HG03066 (cell line): ENCODE data around the gene TMEM130.
"Not testable (repeated sequence)": the region's sequence is repeated elsewhere in the genome, so short reads cannot be mapped to it uniquely, and the experiment has no call there.

Experiments
- ATAC-seq: cut with Tn5 transposase; IDR thresholded peaks from one replicate; pipeline ENCODE4 v1.9.1; 2021; ENCODE audit warnings: low read depth; ENCODE audit not compliant: unreplicated experiment

The TMEM130 gene

GRCh38 chr7:98878365-98879197 lies 8.8 kb upstream of the TMEM130 start, which contains the start of gene TRRAP:
Gene TRRAP, plus strand, starts transcription at chr7:98878532. Its CDS starts 2,619 bp downstream, at chr7:98881151.
- ATAC-seq: peak; percentile 60

GRCh38 chr7:98877692-98878364 lies 8.0 kb upstream of the TMEM130 start:
- no peak for ATAC-seq

- no peak for ATAC-seq
Observed at GRCh38 chr7:98877146-98877545, 7.3 kb upstream of the TMEM130 start.

GRCh38 chr7:98875501-98875900 lies 5.7 kb upstream of the TMEM130 start:
- ATAC-seq: no peak

- no peak for ATAC-seq
Observed at GRCh38 chr7:98874942-98875341, 5.1 kb upstream of the TMEM130 start.

GRCh38 chr7:98873610-98874009 lies 3.8 kb upstream of the TMEM130 start:
- not testable (repeated sequence) for ATAC-seq

GRCh38 chr7:98872328-98872924 lies 2.6 kb upstream of the TMEM130 start:
- ATAC-seq: no peak

- ATAC-seq: no peak
Observed at GRCh38 chr7:98870807-98871491, 1.1 kb upstream of the TMEM130 start.

- peak; percentile 68 for ATAC-seq
Observed at GRCh38 chr7:98870121-98870651, 372 bp upstream of the TMEM130 start.

GRCh38 chr7:98869027-98869596 lies 702 bp downstream of the TMEM130 start:
- ATAC-seq: no peak

GRCh38 chr7:98868450-98868849 lies 1.4 kb downstream of the TMEM130 start:
- no peak for ATAC-seq

GRCh38 chr7:98866765-98867164 lies 3.0 kb downstream of the TMEM130 start:
- ATAC-seq: no peak

- no peak for ATAC-seq
Observed at GRCh38 chr7:98866351-98866750, 3.5 kb downstream of the TMEM130 start.

- ATAC-seq: no peak
Observed at GRCh38 chr7:98864731-98865453, 4.9 kb downstream of the TMEM130 start.

GRCh38 chr7:98863601-98864000 lies 6.2 kb downstream of the TMEM130 start:
- no peak for ATAC-seq

- ATAC-seq: no peak
Observed at GRCh38 chr7:98862716-98863420, 6.9 kb downstream of the TMEM130 start.

GRCh38 chr7:98862203-98862602 lies 7.6 kb downstream of the TMEM130 start:
- no peak for ATAC-seq

GRCh38 chr7:98860071-98860470 lies 9.7 kb downstream of the TMEM130 start:
- no peak for ATAC-seq
